Measurements from ENCODE around the gene FNIP1.
"Not testable (repeated sequence)": the region's sequence is repeated elsewhere in the genome, so short reads cannot be mapped to it uniquely, and the experiment has no call there.

The FNIP1 gene

DNA sequence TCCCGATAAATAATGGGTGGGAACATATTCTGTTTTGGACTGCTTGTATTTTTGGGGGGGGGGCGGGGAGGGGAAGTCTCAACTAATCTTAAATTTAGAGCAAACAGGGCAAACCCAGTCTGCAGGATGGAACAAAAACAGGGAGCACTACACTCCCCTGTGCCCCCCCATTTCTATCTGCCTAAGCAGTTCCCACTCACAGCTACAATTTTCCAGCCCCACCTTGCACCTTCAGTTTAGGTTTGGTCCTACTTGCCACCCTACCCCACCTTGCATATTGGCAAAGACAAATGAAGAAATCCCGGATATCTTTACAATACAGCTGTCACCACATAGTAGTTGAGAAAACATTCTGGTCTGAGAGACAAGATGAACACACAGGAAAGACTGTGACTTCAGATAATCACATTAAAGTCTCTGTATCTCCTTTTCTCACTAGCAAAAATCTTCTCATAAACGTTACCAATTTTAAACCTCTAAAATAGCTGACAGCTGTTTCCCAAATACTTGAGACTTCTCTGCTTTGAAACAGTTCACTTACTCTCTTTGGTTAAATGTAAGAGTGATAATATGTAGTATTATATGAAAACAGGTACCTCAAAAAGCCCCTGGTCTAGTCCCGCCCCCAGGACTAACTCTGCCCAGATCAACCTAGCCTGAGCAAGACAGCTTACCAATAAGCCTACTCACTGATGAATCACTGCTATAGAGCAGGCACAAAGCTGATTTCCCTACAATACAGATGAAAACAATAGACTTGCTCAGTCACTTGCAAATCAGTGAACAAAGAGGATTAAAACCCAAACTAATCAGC lies 156.6 kb downstream of the FNIP1 start:
- peak in 1 of 51 donors; percentile 21 for DNase-seq

DNA sequence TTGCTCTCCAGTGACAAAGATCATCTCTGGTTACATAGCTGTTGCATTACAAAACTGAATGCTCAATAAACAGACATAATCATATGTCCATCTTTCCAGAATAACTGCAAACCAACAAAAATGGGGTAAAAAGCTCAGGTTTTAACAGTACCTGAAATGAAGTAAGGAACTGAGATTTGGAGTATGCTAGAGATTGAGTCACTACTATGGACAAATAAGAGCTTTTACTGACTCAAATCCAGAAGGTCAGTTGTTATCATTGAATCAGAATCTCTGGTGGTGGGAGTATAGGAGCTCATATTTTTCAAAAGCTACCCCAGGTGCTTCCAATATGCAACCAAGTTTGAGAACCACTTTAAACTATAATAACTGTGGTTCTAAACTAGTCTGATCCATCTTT lies 157.7 kb downstream of the FNIP1 start:
- DNase-seq = no peak

DNA sequence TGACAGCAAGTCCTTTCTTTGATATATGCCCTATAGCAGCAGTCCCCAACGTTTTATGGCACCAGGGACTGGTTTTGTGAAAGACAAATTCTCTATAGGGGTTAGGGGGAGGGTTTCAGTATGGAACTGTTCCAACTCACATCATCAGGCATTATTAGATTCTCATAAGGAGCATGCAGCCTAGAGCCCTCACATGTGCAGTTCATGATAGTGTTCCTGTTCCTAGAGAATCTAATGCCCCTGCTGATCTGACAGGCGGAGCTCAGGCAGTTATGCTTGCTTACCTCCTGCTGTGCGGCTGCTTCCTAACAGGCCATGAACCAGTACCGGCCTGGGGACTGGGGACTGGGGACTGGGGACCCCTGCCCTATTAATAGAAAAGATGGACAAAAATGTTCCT lies 159.1 kb downstream of the FNIP1 start:
- DNase-seq = no peak

DNA sequence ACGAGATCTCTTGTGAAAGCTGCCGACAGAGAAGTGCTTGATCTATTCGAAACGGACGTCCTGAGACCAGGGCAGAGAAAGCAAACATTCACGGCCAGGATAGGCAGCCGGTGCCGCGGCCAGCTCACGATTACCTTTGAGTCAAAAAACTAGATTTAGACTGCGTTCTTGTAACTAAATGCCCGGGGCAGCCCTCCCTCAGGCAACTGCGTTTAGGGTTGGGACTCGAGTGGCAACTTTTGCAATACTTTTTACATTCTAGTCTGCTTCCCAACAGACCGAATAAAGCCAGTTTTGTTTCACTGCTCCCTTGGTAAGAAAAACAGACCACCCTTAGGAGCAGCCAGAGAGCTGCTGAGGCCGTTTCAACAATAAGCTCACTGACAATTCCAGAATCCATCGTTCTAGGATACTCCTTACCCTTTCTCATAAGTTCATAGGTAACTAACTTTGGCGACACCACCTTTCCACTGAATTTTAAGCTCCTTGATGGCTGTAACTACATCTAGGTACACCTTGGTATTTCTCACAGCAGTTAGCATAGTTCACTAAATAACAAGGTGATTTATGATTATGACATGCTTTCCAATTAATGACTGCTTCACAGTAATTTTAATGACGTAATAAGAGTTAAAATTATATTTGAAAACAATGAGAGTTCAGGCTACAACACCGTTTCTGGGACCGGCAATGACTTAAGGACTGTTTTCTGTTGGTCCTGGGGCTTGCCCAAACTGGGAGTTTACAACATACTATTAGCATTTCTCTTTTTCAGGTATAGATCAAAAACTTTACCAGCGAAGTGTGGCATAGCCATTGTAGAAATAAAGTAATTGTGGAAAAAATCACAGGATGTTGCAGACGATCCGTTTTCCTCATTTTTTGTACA lies 160.9 kb downstream of the FNIP1 start:
- DNase-seq = peak in 12 of 51 donors; percentile 33 to 79 (median 62)

DNA sequence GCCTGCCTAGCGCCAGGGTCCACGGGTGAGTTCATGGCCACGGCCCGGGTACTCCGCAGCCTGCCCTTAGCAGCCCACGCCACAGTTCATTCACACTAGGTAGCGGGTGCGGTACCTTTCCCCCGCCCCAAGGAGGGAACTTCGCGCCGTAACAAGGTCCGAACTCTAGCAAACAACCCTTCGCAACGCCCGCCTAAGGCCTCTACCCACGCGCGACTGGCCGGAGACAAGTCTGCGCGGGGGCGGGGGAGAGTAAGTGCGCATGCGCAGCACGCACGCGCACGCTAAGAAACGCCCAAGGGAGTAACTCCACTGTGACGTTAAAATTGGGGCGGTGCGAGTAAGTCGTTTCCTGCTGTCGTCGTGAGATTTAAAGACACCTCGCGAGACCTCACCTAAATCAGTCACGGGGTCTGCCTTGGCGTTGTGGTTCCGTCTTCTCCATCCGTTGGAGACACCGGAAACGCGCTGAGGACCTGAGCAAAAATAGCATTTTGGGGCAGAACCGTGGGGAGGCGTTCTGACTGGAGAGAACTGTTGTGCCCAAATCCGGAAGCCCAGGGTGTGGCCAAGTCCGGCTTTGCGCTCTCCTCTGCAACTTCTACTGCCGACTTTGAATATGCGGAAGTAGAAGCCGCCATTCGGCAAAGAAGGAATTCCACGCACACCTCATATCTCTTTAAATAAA lies 161.7 kb downstream of the FNIP1 start, which contains the start of gene RAPGEF6:
Gene RAPGEF6, minus strand, starts transcription at position 234 of the 688 bp plus-strand sequence. Its CDS starts 199 bp downstream, at position 35.
- peak; percentile 72 to 98 (median 95) for DNase-seq

DNA sequence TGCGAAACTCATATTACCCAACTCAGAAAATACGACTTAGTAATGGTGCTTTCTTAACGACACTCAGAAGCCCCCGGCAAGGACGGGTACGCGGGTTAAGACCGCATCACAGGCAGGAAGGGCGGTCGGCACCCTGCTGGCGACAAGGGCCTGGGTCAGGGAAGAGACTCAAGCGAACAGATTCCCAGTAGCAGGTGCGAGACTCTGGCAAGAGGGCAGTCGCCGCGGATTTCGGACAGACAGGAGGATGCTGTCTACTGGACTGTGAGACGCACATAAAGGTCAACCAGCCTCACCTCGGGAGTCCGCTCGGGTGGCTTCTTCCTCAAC lies 162.2 kb downstream of the FNIP1 start:
- peak in 23 of 51 donors; percentile 27 to 86 (median 68) for DNase-seq

DNA sequence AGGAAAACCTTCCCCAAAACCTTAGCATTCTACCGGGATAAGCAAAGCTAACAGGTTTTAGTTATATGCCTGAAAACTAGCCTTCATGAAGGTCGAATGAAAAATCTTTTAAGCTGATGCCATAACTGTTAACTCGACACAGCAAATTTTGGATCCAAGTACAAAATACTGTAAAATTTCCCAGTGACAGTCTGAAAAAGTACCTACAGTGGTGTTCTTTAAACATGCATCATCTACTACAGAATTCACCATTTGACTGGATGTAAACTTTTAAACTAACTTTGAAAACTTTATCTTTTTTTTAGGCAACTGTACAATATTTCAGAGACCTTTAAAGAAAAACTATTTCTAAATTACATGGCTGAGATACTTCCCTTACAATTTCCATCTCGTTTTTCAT lies 162.6 kb downstream of the FNIP1 start:
- no peak for DNase-seq

DNA sequence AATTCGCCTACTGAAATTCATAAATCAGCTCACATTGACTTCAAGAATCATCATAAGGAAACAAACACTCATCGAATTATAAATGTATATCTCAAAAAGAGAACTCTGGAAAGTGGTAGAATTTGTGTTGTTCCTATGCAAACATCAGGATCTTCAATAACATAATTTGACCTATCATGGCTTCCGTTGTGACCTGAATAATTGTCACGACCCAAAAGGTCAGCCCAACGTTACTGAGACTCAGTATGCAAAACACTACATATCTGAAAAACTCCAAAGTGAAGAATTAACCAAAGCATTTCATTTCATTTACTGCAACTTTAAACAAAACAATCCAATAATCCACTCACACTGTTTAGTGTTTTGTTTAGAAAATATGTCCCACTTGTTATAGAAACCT lies 163.0 kb downstream of the FNIP1 start:
- no peak for DNase-seq

DNA sequence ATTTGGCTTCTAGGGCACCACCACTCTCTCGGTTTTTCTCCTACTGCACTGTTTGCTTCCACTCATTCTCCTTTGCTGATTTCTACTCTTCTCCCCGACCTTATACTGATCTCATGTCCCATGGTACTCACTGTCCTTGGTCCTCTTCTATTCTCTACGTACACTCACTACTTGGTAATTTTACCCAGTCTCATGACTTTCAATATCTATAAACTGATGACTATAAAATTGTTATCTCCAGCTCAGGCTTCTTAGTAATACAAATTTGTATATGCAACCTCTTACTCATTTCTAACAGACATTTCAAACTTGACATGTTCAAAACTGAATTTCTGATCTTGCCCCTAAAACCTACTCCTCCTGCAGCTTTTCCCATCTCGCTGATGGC lies 165.9 kb downstream of the FNIP1 start:
- no peak for DNase-seq

DNA sequence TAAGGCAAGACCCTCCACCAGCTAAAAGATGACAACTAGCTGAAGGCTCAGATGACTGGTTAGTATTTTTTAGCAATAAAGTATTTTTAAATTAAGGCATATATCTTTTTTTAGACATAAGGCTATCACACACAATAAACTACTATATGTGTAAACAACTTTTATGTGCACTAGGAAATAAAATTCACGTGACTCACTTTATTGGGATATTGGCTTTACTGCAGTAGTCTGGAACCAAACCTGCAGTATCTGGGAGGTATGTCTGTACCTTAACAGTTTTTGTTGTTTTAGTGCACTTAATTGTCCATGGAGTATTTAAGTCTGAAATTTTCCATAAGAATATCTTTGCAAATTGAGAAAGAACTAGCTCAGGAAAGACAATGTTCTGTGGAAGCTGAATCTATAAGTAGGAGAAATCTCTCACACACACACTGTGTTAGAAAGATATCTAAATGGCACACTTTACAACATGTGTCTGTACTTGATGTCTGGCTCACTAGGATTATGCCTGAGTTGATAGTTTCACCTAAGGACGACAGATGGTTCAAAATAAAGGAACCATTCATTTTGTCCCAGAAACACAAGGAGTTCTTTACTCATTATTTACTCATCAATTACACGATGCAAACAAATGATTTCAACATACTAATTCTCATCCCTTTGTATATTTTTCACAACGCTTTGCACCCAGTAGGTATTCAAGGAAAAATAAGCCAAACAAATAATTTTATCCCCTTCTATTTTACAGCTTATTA lies 166.4 kb downstream of the FNIP1 start:
- DNase-seq = no peak

DNA sequence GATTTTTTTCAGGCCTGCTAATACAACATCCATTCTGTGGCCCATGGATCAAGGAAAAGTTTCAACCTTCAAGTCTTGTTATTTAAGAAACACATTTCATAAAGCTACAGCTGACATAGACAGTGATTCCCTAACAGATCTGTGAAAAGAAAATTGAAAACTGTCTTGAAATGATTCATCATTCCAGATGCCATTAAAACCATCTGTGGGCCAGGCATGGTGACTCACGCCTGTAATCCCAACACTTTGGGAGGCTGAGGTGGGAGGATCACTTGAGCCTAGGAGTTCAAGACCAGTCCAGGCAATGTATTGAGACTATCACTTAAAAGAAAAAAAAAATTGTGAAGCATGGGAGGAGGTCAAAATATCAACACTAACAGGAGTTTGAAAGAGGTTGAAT lies 167.8 kb downstream of the FNIP1 start:
- no peak for DNase-seq

DNA sequence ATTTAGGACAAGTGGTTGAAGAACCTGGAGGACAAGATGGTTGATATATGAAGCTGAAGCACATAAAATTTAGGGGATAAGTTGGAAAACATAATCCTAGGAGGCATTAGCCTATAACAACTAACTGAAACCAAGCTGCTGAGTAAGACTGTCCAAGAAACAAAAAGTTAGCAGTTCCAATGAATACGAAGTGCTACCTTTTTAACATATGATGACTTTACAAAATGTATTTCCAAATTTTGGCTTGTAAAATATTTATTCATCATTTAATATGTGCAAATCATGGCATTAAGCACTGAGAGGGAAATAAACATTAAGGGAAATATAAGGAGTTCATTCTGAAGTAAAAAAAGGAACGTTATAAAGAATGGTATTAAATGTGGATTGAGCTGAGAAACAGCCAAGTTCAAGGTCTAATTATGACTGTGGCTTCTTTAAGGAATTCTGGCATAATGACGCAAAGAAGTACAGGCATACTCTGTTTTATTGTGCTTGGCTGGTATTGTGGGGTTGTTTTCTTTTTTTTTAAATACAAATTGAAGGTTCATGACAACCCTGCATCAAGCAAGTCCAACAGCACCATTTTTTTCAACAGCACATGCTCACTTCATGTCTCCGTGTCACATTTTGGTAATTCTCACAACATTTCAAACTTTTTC lies 169.5 kb downstream of the FNIP1 start:
- no peak for DNase-seq

DNA sequence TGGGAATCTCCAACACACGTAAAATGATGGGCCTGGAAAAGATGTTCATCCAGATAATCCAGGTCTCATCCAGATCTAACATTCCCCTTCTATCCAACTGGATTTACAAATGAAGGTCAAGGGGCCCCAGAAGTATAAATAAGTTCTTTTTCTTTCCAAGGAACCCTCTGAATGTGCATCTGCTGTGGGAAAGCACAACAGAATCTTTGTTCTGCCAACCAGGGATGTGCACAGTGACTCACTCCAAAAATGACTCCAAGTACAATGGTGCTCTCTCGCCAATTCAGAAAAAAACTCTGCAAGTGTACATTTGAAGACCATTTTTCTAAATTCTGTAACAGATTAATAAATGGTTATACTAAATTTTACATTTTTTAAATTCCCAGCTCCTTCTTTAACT lies 174.2 kb downstream of the FNIP1 start:
- peak in 31 of 51 donors; percentile 1 to 79 (median 36) for DNase-seq

DNA sequence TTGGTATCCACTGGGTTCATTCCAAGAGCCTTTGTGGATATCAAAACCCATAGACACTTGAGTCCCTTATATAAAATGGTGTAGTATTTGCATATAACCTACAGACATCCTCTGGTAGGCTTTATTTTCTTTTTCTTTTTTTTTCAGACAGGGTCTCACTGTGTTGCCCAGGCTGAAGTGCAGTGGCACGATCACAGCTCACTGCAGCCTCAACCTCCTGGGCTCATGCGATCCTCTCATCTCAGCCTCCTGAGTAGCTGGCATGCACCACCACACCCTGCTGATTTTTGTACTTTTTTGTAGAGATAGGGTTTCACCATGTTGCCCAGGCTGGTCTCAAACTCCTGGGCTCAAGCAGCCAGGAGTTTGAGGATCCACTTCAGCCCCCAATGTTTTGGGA lies 175.7 kb downstream of the FNIP1 start:
- DNase-seq = not testable (repeated sequence)

DNA sequence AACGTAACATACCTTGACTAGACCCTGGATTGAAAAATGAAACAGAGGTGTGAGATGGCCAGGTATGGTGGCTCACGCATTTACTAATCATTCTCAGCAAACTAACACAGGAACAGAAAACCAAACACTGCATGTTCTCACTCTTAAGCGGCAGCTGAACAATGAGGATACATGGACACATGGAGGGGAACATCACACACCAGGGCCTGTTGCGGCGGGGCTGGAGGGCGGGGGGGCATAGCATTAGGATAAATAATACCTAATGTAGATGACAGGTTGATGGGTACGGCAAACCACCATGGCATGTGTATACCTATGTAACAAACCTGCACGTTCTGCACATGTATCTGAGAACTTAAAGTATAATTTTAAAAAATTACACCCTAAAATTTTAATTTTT lies 177.7 kb downstream of the FNIP1 start:
- DNase-seq = peak in 4 of 51 donors; percentile 14 to 22 (median 20)

DNA sequence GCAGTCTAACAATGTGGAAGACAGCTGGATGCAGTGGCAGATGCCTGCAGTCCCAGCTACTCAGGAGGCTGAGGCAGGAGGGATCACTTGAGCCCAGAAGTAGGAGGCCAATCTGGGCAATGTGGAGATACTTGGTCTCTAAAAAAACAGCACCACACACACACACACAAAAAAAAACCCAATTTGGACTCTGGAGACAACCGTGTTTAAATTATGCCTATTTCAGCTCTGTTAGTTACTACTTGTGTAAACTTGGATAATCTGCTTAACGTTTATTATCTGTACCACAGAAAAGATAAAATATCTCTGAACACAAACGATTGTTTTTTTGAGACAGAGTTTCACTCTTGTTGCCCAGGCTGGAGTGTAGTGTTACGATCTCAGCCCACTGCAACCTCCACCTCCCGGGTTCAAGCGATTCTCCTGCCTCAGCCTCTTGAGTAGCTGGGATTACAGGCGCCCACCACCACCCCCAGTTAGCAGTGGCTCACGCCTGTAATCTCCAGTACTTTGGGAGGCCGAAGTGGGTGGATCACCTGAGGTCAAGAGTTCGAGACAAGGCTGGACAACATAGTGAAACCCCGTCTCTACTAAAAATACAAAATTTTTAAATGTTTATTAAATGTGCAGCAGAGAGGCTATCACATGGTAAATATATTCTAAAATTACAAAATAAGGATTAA lies 179.5 kb downstream of the FNIP1 start:
- DNase-seq = no peak

DNA sequence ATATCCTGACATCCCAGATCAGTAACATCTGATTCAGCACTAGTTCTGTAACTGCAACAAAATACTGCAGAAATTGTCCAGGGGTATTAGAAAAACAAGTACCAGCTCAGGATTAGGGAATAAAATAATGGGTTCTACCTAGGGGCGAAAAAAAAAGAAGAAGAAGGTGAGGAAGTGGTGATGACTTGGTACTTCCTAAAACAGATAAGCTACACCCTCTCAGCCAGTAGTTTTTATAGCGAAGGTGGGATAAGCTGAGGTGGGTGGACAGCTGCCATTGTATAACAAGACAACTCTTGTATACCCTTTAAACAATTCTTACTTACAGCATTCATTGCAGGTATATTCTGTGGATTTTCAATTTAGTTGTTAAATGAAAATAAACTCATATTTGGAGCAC lies 180.9 kb downstream of the FNIP1 start:
- no peak for DNase-seq

DNA sequence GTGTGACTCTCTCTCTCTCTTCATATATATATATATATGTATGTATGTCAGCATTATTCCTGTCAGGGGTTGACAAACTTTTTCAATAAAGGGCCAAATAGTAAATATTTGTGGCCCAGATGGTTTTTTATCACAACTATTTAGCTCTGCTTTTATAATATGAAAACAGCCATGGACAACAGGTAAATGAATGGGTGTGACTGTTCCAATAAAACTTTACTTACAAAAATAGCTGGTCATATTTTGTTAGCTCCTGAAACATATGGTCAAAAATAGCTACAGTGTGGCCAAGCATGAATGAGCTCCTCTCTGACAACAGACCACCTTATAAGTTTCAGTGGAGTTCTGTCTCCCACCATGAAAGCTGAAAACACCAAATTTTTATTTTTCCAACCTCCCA lies 183.4 kb downstream of the FNIP1 start:
- DNase-seq = no peak

DNA sequence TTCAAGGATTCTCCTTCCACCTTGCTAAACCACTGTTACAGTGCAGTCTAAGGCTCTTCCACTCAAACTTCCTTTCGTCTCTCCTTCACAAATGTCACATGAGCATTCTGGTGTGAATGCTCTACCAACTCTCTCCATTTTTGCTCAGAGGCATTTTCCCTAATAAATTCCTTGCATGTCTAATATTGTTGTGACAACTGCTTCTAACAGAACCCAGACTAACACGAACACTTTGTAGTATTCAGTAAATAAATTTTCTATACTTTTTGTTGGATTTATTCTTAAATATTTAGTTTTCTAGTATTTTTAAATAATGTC lies 185.8 kb downstream of the FNIP1 start:
- DNase-seq = no peak

Measured in hypothalamus (tissue), 51 donors.